K562 (cell line): ENCODE measurements around the gene NDUFAF8. TPM values are rescaled to one million over a fixed set of nuclear protein-coding genes. Genes with fewer than 3 reads are reported as not detected.

Experiments used
- ATAC-seq: fragments of 200-7000 bp; cut with Tn5 transposase; 3 replicates; pipeline ENCODE4 v1.9.1; 2020; ENCODE audit warnings: moderate library complexity
- BruUV-seq: library from RNA; stranded (reverse); fragments of 400-500 nt; replicated peaks from 2 replicates; lab custom pipeline; 2021; lab: Mats Ljungman, UMichigan
- CTCF ChIA-PET: fragments of 300-600 bp; formaldehyde crosslinking; extraction: SDS; loops from one replicate; lab custom pipeline; 2021; ENCODE audit warnings: low intra/inter-chr PET ratio; lab: Yijun Ruan, JAX
- POLR2A ChIA-PET: fragments of 300-600, 350-650 bp; sonication (Branson Sonifier 250); formaldehyde crosslinking; extraction: SDS; loops from one replicate; lab custom pipeline; 2021; ENCODE audit warnings: antibody characterized with exemption, inconsistent platforms; lab: Yijun Ruan, JAX
- DNase-seq, 4 experiments: peaks; one replicate each; pipeline versions ENCODE4 v3.0.0 to v3.0.0-alpha.2; 2011 to 2018; ENCODE audit warnings: low spot score in 3 of 4, mixed read lengths in 3 of 4; ENCODE audit errors: extremely low read depth in 1 of 4
- FAIRE-seq: peaks from 2 replicates; lab custom pipeline; 2011; peaks lifted over from hg19 to GRCh38; lab: Jason Lieb, UNC
- H2AFZ ChIP-seq: 2 replicates; pipeline ENCODE4 v1.6.0; 2011; ENCODE audit warnings: low read depth, low read length, control low read depth, inconsistent platforms
- H3K27ac ChIP-seq: fragments of 200-600 bp; 3 replicates; pipeline ENCODE4 v1.8.0; 2011; ENCODE audit warnings: low read depth, mild to moderate bottlenecking, control low read depth, inconsistent platforms, low read length, moderate library complexity, mixed read lengths; ENCODE audit errors: extremely low read depth
- H3K27me3 ChIP-seq, 2 experiments: fragments of 300-600 bp in 1 of 2; 2 replicates in 1 of 2; 3 replicates in 1 of 2; pipeline versions ENCODE4 v1.6.0 to v1.8.0; 2011; ENCODE audit warnings: inconsistent platforms in 2 of 2, low read length in 2 of 2, mild to moderate bottlenecking in 1 of 2, mixed read lengths in 1 of 2, moderate library complexity in 1 of 2; ENCODE audit not compliant: control insufficient read depth in 2 of 2, insufficient read depth in 2 of 2
- H3K36me3 ChIP-seq: fragments of 300-600 bp; 3 replicates; pipeline ENCODE4 v1.8.0; 2011; ENCODE audit warnings: mild to moderate bottlenecking, low read length, inconsistent platforms; ENCODE audit not compliant: control insufficient read depth, insufficient read depth
- H3K4me1 ChIP-seq, 2 experiments: fragments of 200-600 bp in 1 of 2; replicated peaks in 1 of 2; 2 replicates in 1 of 2; 3 replicates in 1 of 2; pipeline versions ENCODE4 v1.5.1 to v1.8.0; 2011; ENCODE audit warnings: inconsistent platforms in 2 of 2, low read length in 2 of 2, mild to moderate bottlenecking in 1 of 2, mixed read lengths in 1 of 2, moderate library complexity in 1 of 2; ENCODE audit not compliant: control insufficient read depth in 2 of 2, insufficient read depth in 2 of 2
- H3K4me2 ChIP-seq: 2 replicates; pipeline ENCODE4 v1.6.1; 2011; ENCODE audit warnings: low read length, control low read depth, inconsistent platforms, mixed read lengths; ENCODE audit not compliant: insufficient read depth
- H3K4me3 ChIP-seq: fragments of 200-600 bp; sonication (generic), shearing (Covaris generic); 2 replicates; pipeline ENCODE4 v1.5.1; 2016; ENCODE audit warnings: control low read depth, inconsistent platforms
- H3K79me2 ChIP-seq: fragments of 200-600 bp; 3 replicates; pipeline ENCODE4 v1.8.0; 2011; ENCODE audit warnings: low read length, inconsistent platforms; ENCODE audit not compliant: control insufficient read depth, insufficient read depth
- H3K9ac ChIP-seq, 2 experiments: 2 replicates each; pipeline versions ENCODE4 v1.6.0 to v1.6.1; 2011; ENCODE audit warnings: low read depth in 2 of 2, low read length in 2 of 2, control low read depth in 1 of 2, inconsistent platforms in 1 of 2, mild to moderate bottlenecking in 1 of 2, mixed read lengths in 1 of 2; ENCODE audit not compliant: insufficient read depth in 1 of 2
- H3K9me1 ChIP-seq: one replicate; pipeline ENCODE4 v1.6.0; 2011; ENCODE audit warnings: inconsistent platforms, mild to moderate bottlenecking, low read length, moderate library complexity; ENCODE audit not compliant: control insufficient read depth, insufficient read depth
- H3K9me3 ChIP-seq: replicated peaks from 2 replicates; pipeline ENCODE4 v1.5.1; 2011; ENCODE audit warnings: low read depth, low read length, inconsistent platforms; ENCODE audit not compliant: control insufficient read depth, insufficient read depth
- H4K20me1 ChIP-seq: replicated peaks from 2 replicates; pipeline ENCODE4 v1.6.1; 2011; ENCODE audit warnings: low read length, inconsistent platforms, mixed read lengths; ENCODE audit not compliant: control insufficient read depth, insufficient read depth
- ARID3B ChIP-seq: fragments of 250-450 bp; sonication (Bioruptor Pico); IDR thresholded peaks from 2 replicates; pipeline ENCODE4 v1.4.0; 2020; ENCODE audit warnings: borderline replicate concordance
- BDP1 ChIP-seq: IDR thresholded peaks from 3 replicates; pipeline ENCODE4 v1.6.1; 2011; ENCODE audit not compliant: insufficient read length, insufficient read depth
- CREB5 ChIP-seq: fragments of 250-450 bp; sonication (Bioruptor Pico); IDR thresholded peaks from 2 replicates; pipeline ENCODE4 v1.5.0; 2020; ENCODE audit warnings: mild to moderate bottlenecking
- ETV6 ChIP-seq, 3 experiments: fragments of 150-350 bp in 1 of 3; sonication (generic) in 1 of 3; formaldehyde crosslinking in 1 of 3; IDR thresholded peaks; 2 replicates each; pipeline versions ENCODE4 v1.6.1 to v1.8.0; 2014 to 2022; ENCODE audit warnings: borderline replicate concordance in 2 of 3, low read depth in 2 of 3, antibody characterized with exemption in 1 of 3, low read length in 1 of 3, mild to moderate bottlenecking in 1 of 3, missing genetic modification reagents in 1 of 3
- MYNN ChIP-seq, 2 experiments: sonication (generic); formaldehyde crosslinking in 1 of 2; IDR thresholded peaks; 2 replicates each; pipeline versions ENCODE4 v1.5.0 to v1.6.1; 2016 to 2020; ENCODE audit warnings: antibody characterized with exemption in 1 of 2, missing genetic modification reagents in 1 of 2
- PHTF2 ChIP-seq: fragments of 250-450 bp; sonication (Bioruptor Pico); IDR thresholded peaks from 2 replicates; pipeline ENCODE4 v1.5.0; 2021; ENCODE audit warnings: mild to moderate bottlenecking
- PKNOX1 ChIP-seq: fragments of 450-650 bp; IDR thresholded peaks from 2 replicates; pipeline ENCODE4 v1.6.1; 2016
- ZNF175 ChIP-seq: fragments of 200-800 bp; sonication (Bioruptor generic); IDR thresholded peaks from 2 replicates; pipeline ENCODE4 v1.6.1; 2016; ENCODE audit warnings: low read depth, mild to moderate bottlenecking, missing genetic modification characterization, missing compliant biosample characterization
- WGBS: fragments of 100-300 bp; shearing (Covaris generic); methylation state at CpG from one replicate; pipeline ENCODE4 v1.1.6; 2016; ENCODE audit warnings: low coverage, mixed read lengths; ENCODE audit not compliant: insufficient coverage; ENCODE audit errors: missing lambda C conversion rate; 5-methylcytosine and 5-hydroxymethylcytosine counted together
- in situ Hi-C: fragments of 300-500 bp; cut with MboI; formaldehyde crosslinking; loops from 4 replicates; pipeline ENCODE4 v1.15.0; 2018; ENCODE audit warnings: inconsistent platforms, mixed read lengths
- intact Hi-C: fragments of 100-400 bp; cut with micrococcal nuclease; formaldehyde crosslinking; loops from 2 replicates; pipeline ENCODE4 v1.14.2; 2022
- polyA plus RNA-seq, 8 experiments: library from polyadenylated mRNA; depleted of rRNA in 4 of 8; stranded (reverse) in 5 of 8; unstranded in 3 of 8; fragments of >200 nt; fragmentation: Nextera tagmentation in 2 of 8; fragmentation: Illumina TruSeq in 1 of 8; extraction: Ambion mirVana in 2 of 8; extraction: Trizol in 1 of 8; gene quantifications; 2 replicates each; pipeline versions ENCODE4 v1.2.1 to v1.2.3, GENCODE V29; 2011 to 2014; ENCODE audit warnings: inconsistent platforms in 1 of 8, missing spikeins in 1 of 8
- total RNA-seq, 7 experiments: library from RNA; depleted of rRNA in 6 of 7; stranded (reverse); fragments of >200 nt in 6 of 7; fragmentation: Illumina TruSeq in 2 of 7; extraction: Trizol in 2 of 7; gene quantifications; 2 replicates each; pipeline versions ENCODE4 v1.2.1 to v1.2.3, GENCODE V29; 2011 to 2021; ENCODE audit warnings: low replicate concordance in 1 of 7

The NDUFAF8 gene
- total and polyA plus RNA-seq, 9 of the 15 experiments (the other 6 are each of a cell fraction or from before 2014, with no cell fraction given): 13.5 to 144 (median 90.0) TPM

DNA sequence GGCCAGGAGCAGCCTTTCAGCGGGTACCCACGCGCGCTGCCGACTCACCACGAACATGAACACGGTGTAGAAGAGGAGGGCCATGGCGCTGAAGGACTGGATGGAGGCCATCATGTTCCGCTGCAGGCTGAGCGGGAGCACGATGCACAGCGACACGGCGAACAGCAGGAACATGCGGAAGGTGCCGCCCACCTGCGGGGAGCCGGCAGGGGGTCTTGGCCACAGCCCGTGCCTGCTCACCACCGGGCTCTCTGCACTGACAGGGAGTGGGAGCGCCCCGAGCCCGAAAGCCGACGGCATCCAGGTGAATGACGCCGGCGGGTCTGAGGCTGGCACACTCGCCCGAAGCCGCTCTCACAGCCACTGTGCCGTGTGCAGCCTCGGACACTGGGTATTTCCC lies 43.0 kb downstream of the NDUFAF8 start:
- Histone ChIP-seq H2AFZ (no peak overlapping the region), H3K4me3 (no peak overlapping the region), H3K9ac (no peak overlapping the region), H3K4me2 (no peak overlapping the region), H3K27me3 (no peaks in the 10 kb centered on the region), H4K20me1 (no peaks in the 10 kb centered on the region), H3K27ac (no peak overlapping the region), H3K4me1 (peaks cover 17 to 58% of the 10 kb centered on the region in 2 experiments), H3K36me3 (peaks cover 57% of the 10 kb centered on the region; the same call in 1 of the 3 replicates), H3K79me2 (peaks cover 22% of the 10 kb centered on the region), H3K9me1 (no peaks in the 10 kb centered on the region), H3K9me3 (no peaks in the 10 kb centered on the region)
- WGBS: 94% methylated on average over 30 of the region's 33 CpGs
- ATAC-seq (no peak), FAIRE-seq (no peak), DNase-seq (no peak)
- BruUV-seq: no TSS peak
- TF ChIP-seq ARID3B (CRISPR knock-in tag) (no peak), BDP1 (no peak), ETV6 (IDR thresholded peaks at IDR 0.05; ENCODE audit: borderline replicate concordance in 1 of 2, low read depth in 2 of 2, low read length in 1 of 2) (no peak), ETV6 (CRISPR knock-in tag; IDR thresholded peaks at IDR 0.05; ENCODE audit: borderline replicate concordance) (no peak), MYNN (IDR thresholded peaks at IDR 0.05) (no peak), MYNN (CRISPR knock-in tag; IDR thresholded peaks at IDR 0.05) (no peak), ZNF175 (CRISPR knock-in tag) (no peak), PKNOX1 (no peak), PHTF2 (CRISPR knock-in tag) (no peak), CREB5 (CRISPR knock-in tag) (no peak)
- ChIA-PET CTCF (no interaction called here), POLR2A (no interaction called here)
- in situ Hi-C loops: no loop called here
- intact Hi-C loops: no loop called here
